Femur (tissue), 1 donor: ENCODE results near the gene RABL2A.
"Not testable (repeated sequence)": the region's sequence is repeated elsewhere in the genome, so short reads cannot be mapped to it uniquely, and the experiment has no call there.

Experiments used
- DNase-seq: peaks from one replicate; pipeline ENCODE4 v3.0.0-alpha.2; 2017

The RABL2A gene

GRCh38 chr2:113626616-113627330 lies at the start of gene RABL2A:
RABL2A (plus strand) TSS chr2:113627266; CDS start chr2:113628607, 1,341 bp downstream.
- DNase-seq: peak; percentile 89

GRCh38 chr2:113578508-113578907 lies 48.6 kb upstream of the RABL2A start:
- not testable (repeated sequence) for DNase-seq

GRCh38 chr2:113582473-113582872 lies 44.6 kb upstream of the RABL2A start:
- not testable (repeated sequence) for DNase-seq

- DNase-seq: peak; percentile 88
Observed at GRCh38 chr2:113583521-113584225, 43.4 kb upstream of the RABL2A start.

- DNase-seq: not testable (repeated sequence)
Observed at GRCh38 chr2:113584311-113585092, 42.6 kb upstream of the RABL2A start.

- peak; percentile 57 for DNase-seq
Observed at GRCh38 chr2:113587201-113587600, 39.9 kb upstream of the RABL2A start.

- DNase-seq: not testable (repeated sequence)
Observed at GRCh38 chr2:113589591-113589990, 37.5 kb upstream of the RABL2A start.

GRCh38 chr2:113591926-113592325 lies 35.1 kb upstream of the RABL2A start:
- not testable (repeated sequence) for DNase-seq

GRCh38 chr2:113593280-113593679 lies 33.8 kb upstream of the RABL2A start:
- not testable (repeated sequence) for DNase-seq

GRCh38 chr2:113595725-113596124 lies 31.3 kb upstream of the RABL2A start:
- DNase-seq: not testable (repeated sequence)

GRCh38 chr2:113597164-113597563 lies 29.9 kb upstream of the RABL2A start:
- not testable (repeated sequence) for DNase-seq

- not testable (repeated sequence) for DNase-seq
Observed at GRCh38 chr2:113597572-113597971, 29.5 kb upstream of the RABL2A start.

- not testable (repeated sequence) for DNase-seq
Observed at GRCh38 chr2:113598180-113598579, 28.9 kb upstream of the RABL2A start.

- DNase-seq: not testable (repeated sequence)
Observed at GRCh38 chr2:113598738-113599137, 28.3 kb upstream of the RABL2A start.

GRCh38 chr2:113599208-113599607 lies 27.9 kb upstream of the RABL2A start:
- not testable (repeated sequence) for DNase-seq

- DNase-seq: peak; percentile 32
Observed at GRCh38 chr2:113602040-113602769, 24.9 kb upstream of the RABL2A start.

GRCh38 chr2:113602869-113603466 lies 24.1 kb upstream of the RABL2A start:
- peak; percentile 5 for DNase-seq

GRCh38 chr2:113603467-113604084 lies 23.5 kb upstream of the RABL2A start:
- peak; percentile 90 for DNase-seq

GRCh38 chr2:113604085-113604477 lies 23.0 kb upstream of the RABL2A start:
- DNase-seq: peak; percentile 94

- not testable (repeated sequence) for DNase-seq
Observed at GRCh38 chr2:113604661-113605060, 22.4 kb upstream of the RABL2A start.

- DNase-seq: not testable (repeated sequence)
Observed at GRCh38 chr2:113606036-113606435, 21.0 kb upstream of the RABL2A start.

GRCh38 chr2:113609822-113610221 lies 17.2 kb upstream of the RABL2A start:
- not testable (repeated sequence) for DNase-seq
